ENCODE data around the gene DPAGT1. TPM values are rescaled to one million over a fixed set of nuclear protein-coding genes. Genes with fewer than 3 reads are reported as not detected.

The DPAGT1 gene
- 31.3 and 32.2 TPM in 2 replicates for total RNA-seq

DNA sequence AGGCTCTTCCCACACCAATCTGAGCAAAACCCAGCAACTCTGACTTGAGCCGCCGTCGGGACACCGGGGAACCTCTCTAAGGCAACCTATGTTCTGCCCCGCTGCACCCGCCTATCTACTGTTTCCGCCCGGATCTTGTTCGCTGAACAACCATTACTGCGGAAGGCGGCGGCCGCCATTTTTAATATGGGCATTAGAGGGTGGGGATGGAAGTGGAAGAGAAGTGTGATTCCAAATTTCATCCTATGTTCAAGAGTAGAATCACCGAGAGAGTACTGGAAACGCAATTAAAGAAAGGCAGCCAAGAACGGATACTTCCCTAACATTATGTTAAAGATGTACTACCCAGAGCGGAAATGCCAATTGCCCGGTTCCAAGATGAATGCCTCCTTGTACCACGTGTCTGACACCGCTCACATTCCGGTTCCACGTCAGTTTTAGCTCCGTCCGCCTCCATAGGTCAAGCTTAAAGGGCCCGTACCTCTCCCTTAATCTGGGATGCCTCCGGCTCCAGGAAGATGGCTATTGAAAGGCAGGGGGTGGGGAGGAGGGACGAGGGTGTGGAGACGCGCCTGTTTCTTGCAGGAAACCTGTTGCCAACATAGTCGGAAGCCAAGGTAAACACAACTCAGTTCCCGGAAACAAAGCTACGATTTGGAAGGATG lies at the start of gene DPAGT1:
DPAGT1 (minus strand) TSS at position 95 of the 665 bp plus-strand sequence. CDS start 198 bp downstream, outside the sequence.

DNA sequence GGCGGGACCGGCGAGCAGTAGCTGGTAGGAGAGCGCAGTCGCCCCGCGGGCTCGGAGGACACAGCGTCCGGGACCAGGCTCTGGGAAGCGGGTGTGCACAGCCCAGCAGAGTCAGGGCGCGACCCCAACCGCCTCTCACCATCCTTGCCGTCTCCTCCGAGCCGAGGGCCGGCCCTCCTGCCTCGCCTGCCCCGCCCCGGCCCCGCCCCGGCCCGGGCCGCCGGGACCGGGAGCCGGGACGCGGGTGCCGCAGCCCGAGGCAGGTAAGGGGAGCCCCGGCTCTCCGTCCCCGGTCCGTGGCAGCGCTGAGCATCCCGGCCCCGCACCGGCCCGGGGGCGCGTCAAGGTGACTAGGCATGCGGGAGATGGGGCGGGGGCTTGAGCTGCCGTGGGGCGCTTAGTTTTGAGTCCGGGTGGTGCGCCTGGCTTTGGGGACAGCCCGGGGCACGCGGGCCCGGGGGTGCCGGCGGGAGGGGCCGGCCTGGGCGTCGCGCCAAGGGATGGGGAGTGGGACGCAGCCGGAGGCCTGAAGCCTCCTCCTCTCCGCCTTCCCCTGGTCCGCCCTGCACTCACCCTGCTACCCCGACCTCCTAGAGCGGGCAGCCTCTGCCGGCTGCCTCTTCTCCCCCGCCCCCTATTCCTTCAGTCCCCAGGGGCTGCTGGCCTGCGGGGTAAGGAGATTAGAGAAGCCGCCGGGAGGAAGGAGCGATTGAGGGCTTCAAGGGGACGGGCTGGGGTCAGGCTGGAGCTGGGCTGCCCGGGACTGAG lies 47.5 kb upstream of the DPAGT1 start, which contains the start of gene ABCG4:
ABCG4 (plus strand) TSS at position 35 of the 768 bp plus-strand sequence. CDS start 914 bp downstream, outside the sequence.

DNA sequence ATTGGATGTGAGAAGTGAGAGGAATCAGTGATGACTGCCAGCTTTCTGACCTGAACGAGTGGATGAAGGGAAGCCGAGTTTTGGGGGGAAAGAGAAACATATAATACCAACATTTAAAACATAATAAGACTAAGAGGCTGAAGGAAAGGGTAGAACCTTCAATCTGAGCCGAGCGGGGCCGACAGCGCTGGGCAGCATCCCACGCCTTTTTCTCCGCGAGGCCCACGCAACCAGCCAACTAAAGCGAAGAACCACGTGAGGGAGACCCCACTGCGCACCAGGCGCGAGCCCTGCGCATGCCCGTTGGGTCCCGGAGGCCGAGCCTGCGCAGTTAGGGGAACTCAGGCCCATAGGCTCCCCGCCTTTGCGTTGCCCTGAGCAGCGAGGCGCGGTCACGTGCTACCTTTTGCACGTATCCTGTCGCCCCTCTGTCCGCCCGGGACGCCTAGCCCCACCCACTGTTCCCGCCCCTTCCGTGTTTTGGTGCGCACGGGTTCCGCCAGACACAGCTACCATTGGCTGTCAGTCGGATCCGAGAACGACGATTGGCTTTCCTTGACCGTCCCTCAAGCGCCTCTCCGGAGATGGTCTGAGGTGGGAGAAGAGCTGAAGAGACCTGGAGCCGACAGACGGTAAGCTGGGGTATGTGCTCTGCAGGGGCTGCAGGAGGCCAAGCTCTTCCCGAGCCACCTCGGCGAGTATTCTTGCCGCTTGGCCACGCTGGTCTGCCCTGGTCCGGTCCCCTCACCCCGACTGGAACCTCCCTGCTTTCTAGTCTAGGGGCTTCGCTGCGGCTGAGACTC lies 19.6 kb upstream of the DPAGT1 start, which contains the start of gene HINFP:
HINFP (plus strand) TSS at position 573 of the 803 bp plus-strand sequence. CDS start 5,365 bp downstream, outside the sequence.

DNA sequence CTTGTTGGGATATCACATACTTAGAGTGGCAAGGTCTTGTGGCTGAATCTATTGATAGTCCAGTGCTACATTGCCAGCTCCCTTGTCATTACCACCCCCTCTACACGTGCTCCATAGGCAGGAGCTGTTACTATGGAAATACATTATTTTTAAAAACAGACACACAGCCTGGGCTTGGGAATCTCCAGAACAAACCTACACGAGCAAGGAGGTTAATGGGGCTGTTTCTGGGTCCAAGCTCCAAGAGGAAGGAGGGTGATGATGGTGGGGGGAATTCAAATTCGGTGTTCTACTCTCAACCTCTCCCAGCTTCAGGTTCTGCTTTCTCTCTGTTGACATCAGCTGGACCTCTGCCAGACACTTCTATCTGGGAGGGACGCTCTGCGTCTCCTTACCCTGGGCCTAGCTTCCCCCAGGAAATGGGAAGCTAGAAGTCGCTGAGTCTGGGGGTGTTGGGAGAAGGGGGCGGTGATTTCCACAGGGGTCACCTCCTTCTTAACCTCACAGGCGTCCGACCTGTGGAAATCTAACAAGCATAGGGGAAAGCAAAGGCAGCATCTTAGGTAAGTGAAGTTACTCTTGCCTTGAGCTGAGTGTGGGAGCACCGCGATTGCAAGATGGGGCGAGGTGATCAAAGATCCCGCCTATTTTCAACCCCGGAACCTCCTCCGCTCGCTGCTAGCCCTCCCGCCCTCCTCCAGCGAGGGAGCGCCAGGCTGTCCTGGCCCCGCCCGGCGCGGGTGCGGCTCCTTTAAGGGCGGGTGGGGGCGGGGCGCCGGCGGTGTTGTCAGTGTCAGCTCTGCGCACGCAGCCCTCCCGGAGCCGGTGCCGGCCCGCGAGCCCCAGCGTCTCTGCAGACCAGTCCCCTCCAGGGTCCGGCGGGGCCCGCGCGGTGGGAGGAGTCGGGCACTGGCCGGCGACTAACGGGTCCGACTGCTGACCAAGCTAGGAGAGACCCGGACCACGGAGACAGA lies 5.2 kb upstream of the DPAGT1 start, which contains the start of gene C2CD2L:
C2CD2L (plus strand) TSS at position 781 of the 974 bp plus-strand sequence. CDS start 398 bp downstream, outside the sequence.

DNA sequence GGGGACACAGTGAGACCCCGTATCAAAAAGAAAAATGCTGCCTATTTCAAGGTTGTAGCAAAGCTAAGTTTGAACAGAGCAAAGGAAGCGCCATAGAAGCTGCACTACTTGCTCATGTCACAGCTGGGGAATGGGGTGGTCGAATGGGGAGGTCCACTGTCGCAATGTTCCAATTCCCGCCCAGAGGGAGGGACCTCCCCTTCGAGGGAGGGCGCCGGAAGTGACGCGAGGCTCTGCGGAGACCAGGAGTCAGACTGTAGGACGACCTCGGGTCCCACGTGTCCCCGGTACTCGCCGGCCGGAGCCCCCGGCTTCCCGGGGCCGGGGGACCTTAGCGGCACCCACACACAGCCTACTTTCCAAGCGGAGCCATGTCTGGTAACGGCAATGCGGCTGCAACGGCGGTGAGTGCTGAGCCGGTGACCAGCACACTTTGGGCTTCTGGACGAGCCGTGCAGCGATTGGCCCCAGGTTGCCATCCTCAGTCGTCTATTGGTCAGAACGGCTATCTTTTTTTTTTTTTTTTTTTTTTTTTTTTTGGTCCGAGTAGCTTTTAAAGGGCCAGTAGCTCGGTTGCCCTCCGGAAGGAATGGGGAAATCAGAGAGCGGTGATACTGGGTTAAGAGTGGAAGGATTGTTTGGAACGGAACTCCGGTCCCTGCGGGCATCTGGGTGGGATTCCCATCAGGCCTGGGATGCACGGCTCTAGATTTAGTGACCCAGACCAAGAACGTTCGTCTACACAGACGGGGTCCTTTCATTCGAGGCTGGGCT lies 16.8 kb downstream of the DPAGT1 start, which contains the start of gene HMBS:
HMBS (plus strand) TSS at position 219 of the 774 bp plus-strand sequence; CDS start at position 372, 153 bp downstream.

DNA sequence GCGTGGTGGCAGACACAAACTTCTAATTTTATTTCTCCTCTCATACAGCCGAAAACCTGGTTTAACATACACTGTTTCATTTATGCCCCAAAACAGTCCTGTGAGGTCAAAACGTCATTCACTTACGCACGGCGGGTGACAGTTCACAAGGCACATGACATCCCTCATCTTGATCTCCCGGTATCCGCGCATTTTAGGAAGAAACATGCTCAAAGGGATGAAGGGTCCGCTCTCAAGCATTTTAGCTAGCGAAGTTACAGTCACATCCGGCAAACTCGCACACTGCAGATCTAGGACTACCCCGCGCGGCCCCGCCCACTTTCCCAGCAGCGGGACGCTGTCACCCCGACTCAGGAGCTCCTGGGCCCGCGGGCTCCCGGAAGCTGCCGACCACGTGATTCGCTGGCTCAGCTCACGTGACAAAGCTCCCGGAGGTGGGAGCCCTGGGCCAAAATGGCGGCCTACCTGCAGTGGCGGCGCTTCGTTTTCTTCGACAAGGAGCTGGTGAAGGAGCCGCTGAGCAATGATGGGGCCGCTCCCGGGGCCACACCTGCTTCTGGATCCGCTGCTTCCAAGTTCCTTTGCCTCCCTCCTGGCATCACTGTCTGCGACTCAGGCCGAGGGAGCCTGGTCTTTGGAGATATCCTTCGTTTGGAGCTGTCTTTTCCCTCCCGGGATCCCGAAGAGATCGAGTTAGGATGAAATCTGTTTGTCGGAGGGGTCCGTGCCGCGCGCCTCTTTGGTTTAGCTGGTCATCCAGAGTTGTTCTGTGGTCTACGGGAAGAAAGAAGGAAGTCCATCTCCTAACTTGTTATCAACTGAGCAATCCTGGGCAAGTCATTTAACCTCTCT lies 34.1 kb downstream of the DPAGT1 start, which contains the start of gene VPS11:
VPS11 (plus strand) TSS at position 448 of the 852 bp plus-strand sequence; CDS start at position 454, 6 bp downstream.

DNA sequence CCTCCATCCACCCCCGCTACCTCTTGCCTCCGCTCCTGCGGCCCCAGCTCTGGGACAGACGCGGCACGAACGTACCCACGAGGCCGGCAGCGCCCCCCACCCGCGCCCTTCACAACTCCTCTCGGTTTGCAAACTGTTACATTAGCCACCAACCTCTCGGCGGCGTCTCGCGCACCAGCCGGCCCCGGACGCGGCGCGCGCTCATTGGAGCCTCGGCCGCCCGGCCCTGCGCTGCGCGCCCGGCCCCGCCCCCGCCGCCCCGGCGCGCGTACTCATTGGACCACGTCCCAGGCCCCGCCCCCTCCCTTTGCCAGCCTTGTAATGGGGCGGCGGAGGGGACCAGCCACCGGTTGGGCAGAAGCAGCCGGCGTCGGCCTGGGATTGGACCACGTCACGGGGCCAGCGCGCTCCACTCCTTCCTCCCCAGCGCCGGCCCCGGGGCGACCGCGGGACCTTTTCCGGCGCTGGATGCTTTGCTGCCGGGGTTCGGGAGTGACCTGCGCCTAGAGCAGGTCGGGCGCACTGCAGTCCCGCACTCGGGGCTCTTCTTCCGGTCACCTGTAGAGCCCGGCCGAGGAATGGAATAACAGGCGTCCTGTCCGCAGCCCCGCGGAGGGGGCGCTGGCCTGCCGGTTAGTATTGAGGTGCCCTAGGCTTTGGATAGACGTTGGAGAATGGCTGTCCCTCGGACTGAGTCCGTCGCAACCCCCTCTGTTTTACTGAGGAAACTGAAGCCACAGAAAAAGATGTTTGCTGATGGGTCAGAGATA lies 44.5 kb downstream of the DPAGT1 start, which contains the start of gene HYOU1:
HYOU1 (minus strand) TSS at position 206 of the 770 bp plus-strand sequence. CDS start 1,045 bp downstream, outside the sequence.

Other genes starting within 250 kb of the DPAGT1 start
- not detected in 2 replicates for gene CXCR5, start 218.0 kb downstream of the DPAGT1 start, total RNA-seq
- gene BCL9L, start 175.9 kb downstream of the DPAGT1 start, total RNA-seq = 21.3 and 49.2 TPM in 2 replicates
- not detected in 2 replicates for gene UPK2, start 145.6 kb downstream of the DPAGT1 start, total RNA-seq
- not detected in 2 replicates for gene FOXR1, start 130.1 kb downstream of the DPAGT1 start, total RNA-seq
- 2.3 and 10.1 TPM in 2 replicates for gene CENATAC, start 103.7 kb downstream of the DPAGT1 start, total RNA-seq
- gene RPS25, start 83.5 kb downstream of the DPAGT1 start, total RNA-seq = 2,402 and 3,197 TPM in 2 replicates
- gene TRAPPC4, start 83.1 kb downstream of the DPAGT1 start, total RNA-seq = 61.6 and 139 TPM in 2 replicates
- gene SLC37A4, start 71.0 kb downstream of the DPAGT1 start, total RNA-seq = 15.3 and 19.8 TPM in 2 replicates
- gene HYOU1, start 44.6 kb downstream of the DPAGT1 start, total RNA-seq = 80.2 and 160 TPM in 2 replicates
- gene VPS11, start 34.0 kb downstream of the DPAGT1 start, total RNA-seq = 19.5 and 20.4 TPM in 2 replicates
- gene HMBS, start 17.0 kb downstream of the DPAGT1 start, total RNA-seq = 41.4 and 51.0 TPM in 2 replicates
- gene C2CD2L, start 5.5 kb upstream of the DPAGT1 start, total RNA-seq = 5.6 and 6.0 TPM in 2 replicates
- 10.1 and 15.5 TPM in 2 replicates for gene HINFP, start 19.7 kb upstream of the DPAGT1 start, total RNA-seq
- 0.26 and 0.72 TPM in 2 replicates for gene ABCG4, start 47.2 kb upstream of the DPAGT1 start, total RNA-seq
- gene NLRX1, start 66.9 kb upstream of the DPAGT1 start, total RNA-seq = 8.5 and 8.9 TPM in 2 replicates
- gene NHERF4, start 83.6 kb upstream of the DPAGT1 start, total RNA-seq = not detected in 2 replicates
- gene CBL, start 104.5 kb upstream of the DPAGT1 start, total RNA-seq = 15.8 and 16.5 TPM in 2 replicates
- 216 and 225 TPM in 2 replicates for gene MCAM, start 215.3 kb upstream of the DPAGT1 start, total RNA-seq
- gene RNF26, start 232.7 kb upstream of the DPAGT1 start, total RNA-seq = 21.7 and 24.7 TPM in 2 replicates
- gene C1QTNF5, start 239.0 kb upstream of the DPAGT1 start, total RNA-seq = 11.9 and 37.4 TPM in 2 replicates
- gene MFRP, start 244.9 kb upstream of the DPAGT1 start, total RNA-seq = 0.08 TPM in 1 of 2 replicates, not detected in the other

Measured in epithelial cell of alveolus of lung (primary cell).